ENCODE data around the gene MLXIPL.
"Not testable (repeated sequence)": the region's sequence is repeated elsewhere in the genome, so short reads cannot be mapped to it uniquely, and the experiment has no call there.

Gene MLXIPL, protein sequence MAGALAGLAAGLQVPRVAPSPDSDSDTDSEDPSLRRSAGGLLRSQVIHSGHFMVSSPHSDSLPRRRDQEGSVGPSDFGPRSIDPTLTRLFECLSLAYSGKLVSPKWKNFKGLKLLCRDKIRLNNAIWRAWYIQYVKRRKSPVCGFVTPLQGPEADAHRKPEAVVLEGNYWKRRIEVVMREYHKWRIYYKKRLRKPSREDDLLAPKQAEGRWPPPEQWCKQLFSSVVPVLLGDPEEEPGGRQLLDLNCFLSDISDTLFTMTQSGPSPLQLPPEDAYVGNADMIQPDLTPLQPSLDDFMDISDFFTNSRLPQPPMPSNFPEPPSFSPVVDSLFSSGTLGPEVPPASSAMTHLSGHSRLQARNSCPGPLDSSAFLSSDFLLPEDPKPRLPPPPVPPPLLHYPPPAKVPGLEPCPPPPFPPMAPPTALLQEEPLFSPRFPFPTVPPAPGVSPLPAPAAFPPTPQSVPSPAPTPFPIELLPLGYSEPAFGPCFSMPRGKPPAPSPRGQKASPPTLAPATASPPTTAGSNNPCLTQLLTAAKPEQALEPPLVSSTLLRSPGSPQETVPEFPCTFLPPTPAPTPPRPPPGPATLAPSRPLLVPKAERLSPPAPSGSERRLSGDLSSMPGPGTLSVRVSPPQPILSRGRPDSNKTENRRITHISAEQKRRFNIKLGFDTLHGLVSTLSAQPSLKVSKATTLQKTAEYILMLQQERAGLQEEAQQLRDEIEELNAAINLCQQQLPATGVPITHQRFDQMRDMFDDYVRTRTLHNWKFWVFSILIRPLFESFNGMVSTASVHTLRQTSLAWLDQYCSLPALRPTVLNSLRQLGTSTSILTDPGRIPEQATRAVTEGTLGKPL

DNA sequence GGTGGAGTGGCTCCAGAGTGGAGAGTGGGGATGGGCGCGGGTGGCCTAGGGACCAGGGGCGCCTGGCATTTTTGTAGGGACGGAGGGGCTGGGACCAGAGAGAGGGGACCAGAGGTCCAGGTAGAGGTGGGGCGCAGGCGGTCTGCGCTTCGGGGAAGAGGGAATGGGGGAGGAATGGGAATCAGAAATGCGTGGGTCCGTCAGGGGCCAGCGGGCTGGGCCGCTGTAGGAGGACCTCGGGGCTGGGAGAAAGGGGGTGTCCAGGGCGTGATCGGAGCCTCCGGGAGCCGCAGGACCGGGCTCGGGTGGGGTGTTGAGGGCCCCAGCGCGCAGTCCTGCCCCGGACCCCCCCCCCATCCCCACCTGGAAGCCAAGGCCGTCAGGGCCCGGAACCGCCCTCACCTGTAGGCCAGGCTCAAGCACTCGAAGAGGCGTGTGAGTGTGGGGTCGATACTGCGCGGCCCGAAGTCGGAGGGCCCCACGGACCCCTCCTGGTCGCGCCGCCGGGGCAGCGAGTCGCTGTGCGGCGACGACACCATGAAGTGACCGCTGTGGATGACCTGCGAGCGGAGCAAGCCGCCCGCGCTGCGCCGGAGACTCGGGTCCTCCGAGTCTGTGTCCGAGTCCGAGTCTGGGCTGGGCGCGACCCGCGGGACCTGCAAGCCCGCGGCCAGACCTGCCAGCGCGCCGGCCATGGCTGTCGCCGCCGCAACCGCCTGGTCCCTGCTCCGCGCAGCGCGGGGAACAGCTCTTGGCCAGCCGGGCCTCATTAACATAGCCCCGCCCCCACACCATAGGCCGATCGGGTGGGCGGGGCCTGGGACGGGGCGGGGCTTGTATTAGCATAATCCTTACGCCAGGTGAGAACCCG is at the start of gene MLXIPL:
MLXIPL (minus strand) TSS at position 725 of the 871 bp plus-strand sequence; CDS start at position 695, 30 bp downstream.
- peak; percentile 76 for DNase-seq

DNA sequence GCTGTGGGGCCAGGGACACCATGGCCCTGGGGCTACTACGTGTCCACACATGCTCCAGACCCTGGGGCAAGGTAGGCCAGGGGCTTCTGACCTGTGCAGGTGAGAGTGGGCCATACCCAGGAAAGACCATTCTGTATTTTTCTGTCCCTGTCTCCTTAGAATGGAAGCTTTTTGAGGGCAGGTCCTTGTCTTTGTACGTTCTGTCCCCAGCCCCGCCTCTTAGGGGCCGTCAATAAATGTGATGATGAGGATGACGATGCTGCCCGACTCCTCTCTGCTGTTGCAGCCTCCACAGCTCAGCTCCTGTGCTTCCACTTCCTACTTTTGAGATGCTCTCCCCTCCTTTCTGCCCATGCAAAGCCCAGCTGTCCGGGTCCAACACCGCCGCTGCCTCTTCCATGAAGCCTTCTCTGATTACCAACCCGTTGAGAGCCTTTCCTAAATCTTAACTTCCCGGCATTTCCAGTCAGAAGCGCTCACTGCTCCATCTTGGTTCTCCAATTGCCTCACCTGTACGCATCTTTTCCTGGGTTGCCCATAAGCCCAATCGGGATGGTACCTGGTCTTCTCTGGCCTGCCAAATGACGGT is 47.6 kb upstream of the MLXIPL start:
- no peak for DNase-seq

DNA sequence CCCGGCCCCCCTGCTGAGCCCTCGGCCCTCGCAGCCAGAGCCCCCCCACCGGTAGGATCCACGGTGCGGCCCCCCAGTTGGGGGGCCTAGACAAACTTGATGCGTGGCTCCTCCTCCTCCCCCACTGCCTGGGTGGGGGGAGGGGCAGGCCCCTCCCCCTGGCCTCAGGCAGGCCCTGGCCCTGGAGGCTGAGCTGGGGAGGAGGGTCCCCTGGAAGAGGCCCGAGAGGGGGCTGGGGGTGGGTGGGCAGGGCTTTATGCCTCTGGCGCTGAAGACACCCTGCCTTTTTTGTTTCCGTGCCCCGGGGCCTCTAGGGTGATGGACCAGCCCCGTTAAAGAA is 47.0 kb upstream of the MLXIPL start:
- no peak for DNase-seq

DNA sequence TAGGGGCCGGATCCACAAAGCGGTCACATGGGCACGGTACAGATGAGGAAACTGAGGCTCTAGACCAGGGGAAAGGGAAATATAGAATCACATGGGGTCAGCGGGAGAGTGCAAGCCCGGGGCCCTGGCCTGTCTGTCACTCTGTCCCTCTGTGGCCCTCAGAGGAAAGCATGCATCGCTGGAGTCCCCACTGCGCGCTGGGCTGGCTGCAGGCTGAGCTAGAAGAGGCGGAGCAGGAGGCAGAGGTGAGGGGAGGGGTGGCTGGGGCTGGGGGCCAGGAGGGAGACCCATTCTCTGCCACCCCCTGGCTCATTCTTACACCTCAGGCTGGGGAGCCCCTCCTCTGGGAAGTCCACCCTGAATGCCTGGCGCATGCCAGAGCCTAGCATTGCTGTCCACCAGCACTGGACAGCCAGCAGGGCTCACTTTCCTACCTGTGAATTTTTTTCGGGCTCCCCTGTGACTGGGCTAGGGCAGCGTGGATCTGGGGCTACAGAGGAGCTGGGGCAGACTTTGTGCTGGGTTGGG is 45.6 kb upstream of the MLXIPL start:
- no peak for DNase-seq

DNA sequence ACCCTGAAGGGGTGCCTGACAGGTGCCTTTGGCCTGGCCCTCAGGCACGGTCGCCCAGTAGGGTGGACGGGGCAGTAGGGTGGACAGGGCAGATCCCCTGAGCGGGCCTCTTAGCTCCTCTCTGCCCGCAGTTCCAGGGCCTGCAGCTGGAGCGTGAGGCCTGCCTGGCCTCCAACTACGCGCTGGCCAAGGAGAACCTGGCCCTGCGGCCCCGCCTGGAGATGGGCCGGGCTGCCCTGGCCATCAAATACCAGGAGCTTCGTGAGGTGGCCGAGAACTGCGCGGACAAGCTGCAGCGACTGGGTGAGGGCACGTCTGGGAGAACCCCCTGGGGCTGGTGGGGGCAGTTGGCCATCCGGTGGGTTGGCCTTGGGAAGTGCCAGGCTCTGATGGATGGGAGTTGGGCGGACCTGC is 45.0 kb upstream of the MLXIPL start:
- no peak for DNase-seq

DNA sequence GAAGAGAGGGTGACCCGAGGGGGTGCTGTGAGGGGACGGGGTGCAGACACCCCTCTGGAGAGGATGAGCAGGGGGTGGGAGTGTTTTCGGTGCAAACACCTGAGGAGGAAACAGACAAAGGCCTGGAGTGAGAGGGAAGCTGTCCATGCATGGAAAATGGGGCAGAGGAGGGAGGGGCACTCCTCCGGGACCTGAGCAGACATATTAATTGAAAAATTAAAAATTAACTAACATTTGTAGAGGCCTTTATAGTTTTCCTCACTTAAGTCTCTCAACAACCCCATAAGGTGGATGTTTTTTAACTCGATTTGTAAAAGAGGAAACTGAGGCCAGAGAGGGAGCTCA is 44.5 kb upstream of the MLXIPL start:
- DNase-seq: no peak

DNA sequence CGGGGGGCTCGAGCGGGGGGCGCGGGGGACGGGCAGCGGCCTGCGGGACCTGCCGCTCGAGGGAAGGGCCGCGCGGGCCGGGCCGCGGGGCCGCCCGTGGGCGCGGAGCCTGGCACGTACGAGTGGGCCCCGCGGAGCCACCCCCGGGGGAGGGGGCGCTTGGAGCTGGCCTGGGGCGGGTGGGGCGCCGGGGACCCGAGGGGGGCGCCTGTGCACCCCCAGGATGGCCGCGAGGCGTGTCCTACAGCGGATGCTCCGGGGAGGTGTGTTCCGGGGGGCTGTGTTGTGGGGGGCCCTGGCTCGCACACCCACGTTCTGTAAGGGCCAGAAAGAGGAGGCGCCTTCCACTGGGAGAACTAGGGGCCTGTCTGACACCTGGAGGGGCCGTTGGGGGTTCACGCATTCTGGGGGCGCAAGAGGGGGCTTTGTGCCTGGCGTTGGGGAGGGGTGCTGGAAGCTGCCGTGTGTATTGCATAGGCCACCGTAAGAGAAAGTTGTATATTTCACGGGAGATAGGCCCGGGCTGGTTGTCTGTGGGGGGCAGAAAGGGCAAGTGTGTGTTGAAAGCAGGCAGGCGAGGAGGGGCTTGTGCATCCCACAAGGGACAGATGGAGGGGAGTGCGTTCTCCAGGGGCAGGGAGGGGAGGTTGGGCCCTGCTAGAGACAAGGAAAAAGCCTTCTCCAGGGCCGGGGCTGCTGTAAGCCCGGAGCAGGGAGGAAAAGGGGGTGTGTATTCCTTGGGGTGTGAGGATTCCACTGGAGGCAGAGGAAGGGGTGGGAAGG is 44.0 kb upstream of the MLXIPL start:
- DNase-seq: no peak

DNA sequence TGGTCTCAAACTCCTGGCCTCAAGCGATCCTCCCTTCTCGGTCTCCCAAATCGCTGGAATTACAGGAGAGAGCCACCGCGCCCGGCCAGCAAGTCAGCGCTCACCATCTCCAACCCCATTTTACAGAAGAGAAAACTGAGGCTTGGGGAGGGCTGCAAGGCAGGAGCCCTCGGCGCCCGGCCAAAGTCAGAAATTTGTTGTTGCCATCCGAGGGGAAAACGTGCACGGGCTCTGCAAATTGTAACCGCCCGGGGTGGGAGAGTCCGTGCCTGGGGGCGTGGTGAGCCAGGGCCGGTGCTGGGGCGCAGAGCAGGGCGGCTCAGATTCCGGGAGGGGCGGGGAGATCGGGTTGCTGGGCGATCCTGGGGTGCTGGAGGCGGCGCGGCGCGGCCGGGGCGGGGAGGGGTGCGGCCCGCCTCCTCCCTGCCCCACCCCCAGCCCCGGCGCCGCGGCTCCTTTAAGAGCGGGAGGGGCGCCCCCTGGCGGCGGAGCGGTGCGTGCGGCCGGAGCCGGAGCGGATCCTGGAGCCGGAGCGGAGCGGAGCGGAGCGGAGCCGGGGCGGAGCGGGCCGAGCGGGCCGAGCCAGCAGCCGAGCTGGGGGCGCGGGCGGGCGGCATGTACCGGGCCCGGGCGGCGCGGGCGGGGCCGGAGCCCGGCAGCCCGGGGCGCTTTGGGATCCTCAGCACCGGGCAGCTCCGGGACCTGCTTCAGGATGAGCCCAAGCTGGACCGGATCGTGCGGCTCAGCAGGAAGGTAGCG is 43.2 kb upstream of the MLXIPL start, which contains the start of gene VPS37D:
VPS37D (plus strand) TSS at position 488 of the 759 bp plus-strand sequence; CDS start at position 616, 128 bp downstream.
- DNase-seq: peak; percentile 99

DNA sequence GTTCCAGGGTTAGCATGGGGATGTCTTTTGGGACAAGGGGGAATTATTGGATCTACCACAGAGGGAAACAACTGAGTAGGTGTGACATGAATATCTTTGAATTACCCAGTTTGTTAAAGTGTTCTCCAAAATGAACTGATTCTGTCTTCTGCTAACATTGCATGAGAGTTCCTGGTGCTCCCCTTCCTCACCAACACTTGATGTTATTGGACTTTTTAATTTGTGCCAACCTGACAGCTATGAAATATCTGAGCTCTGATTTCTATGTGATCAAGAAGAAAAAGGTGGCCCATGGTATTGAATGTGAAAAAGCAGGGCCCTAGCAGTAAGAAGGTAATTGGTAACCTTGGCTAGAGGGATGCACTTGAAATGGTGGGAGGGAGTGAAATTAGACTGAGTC is 38.7 kb upstream of the MLXIPL start:
- no peak for DNase-seq

DNA sequence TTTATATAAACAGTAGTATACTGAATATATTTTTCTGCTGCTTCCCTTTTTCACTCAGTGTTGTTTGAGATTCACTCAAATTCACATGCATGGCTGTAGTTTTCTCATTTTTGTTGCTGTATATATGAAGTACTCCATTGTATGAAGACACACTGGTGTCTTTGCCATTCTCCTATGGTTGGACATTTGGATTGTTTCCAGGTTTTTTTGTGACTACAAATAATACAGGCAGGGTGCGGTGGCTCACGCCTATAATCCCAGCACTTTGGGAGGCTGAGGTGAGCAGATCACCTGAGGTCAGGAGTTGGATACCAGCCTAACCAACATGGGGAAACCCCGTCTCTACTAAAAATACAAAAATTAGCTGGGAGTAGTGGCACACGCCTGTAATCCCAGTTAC is 36.3 kb upstream of the MLXIPL start:
- DNase-seq: not testable (repeated sequence)

DNA sequence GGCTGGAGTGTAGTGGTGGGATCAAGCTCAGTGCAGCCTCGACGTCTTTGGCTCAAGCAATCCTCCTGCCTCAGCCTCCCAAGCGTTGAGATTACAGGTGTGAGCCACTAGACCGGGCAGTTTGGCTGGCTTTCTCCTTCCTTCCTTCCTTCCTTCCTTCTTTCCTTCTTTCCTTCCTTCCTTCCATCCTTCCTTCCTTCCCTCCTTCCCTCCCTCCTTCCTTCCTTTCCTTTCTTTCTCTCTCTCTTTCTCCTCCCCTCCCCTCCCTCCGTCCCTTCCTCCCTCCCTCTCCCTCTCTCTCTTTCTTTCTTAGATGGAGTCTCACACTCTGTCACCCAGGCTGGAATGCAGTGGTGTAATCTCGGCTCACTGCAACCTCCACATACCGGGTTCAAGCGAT is 35.7 kb upstream of the MLXIPL start:
- no peak for DNase-seq

DNA sequence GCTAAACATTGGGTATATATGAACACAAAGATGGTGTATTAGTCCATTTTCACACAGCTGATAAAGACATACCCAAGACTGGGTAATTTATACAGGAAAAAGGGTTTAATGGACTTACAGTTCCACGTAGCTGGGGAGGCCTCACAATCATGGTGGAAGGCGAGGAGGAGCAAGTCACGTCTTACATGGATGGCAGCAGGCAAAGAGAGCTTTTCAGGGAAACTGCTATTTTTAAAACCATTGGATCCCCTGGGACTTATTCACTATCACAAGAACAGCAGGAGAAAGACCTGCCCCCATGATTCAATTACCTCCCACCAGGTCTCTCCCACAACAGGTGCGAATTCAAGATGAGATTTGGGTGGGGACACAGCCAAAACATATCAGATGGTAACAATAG is 31.0 kb upstream of the MLXIPL start:
- not testable (repeated sequence) for DNase-seq

DNA sequence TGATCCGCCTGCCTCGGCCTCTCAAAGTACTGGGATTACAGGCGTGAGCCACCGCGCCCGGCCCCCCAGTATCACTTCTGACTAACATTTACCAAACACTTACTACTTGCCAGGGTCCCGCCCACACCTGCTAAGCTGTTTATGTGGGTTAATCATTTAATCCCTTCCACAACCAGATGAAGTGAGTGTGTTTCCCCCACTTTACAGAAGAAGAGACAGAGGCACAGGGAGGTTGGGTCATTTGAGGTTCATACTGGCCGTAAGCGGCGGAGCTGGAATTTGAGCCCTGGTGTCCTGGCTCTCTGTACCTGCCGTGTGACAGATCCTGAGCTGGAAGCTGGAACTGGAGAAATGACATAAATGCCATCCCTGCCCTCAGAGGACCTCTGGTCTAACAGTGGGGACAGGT is 28.2 kb upstream of the MLXIPL start:
- DNase-seq: no peak

DNA sequence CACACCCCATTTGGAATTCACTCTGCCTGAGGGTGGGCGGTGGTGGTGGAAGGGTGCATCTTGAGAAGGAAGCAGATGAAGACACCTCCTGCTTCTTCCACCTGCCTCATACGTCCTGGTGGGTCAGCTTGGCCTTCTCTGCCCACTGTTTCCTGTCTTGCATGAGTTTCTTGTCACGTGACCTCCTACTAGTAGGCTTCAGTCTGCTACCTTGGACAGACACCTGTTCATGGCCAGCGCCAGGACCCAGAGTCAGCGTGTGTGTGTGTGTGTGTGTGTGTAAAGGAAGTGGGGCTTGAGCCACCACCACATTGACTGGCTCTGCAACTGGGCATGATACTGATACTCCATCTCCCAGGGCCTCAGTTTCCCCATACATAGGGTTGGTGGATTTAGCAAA is 26.2 kb upstream of the MLXIPL start:
- DNase-seq: no peak

DNA sequence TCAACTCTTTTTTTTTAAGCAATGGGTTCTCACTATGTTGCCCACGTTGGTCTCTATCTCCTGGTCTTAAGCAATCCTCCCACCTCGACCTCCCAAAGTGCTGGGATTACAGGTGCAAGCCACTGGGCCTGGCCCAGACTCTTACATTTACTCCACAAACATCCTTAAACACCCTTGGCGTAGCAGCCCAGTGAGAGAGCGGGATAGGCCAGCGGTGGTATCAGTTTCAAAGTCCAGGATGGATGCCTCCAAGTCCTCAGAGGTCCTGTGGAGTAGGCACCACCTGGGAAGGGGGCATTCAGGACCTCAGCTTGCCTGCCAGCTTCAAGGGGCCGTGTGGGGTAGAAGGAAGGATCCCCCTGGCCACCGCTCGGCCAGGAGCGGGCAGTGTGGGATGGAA is 25.3 kb upstream of the MLXIPL start:
- DNase-seq: no peak

DNA sequence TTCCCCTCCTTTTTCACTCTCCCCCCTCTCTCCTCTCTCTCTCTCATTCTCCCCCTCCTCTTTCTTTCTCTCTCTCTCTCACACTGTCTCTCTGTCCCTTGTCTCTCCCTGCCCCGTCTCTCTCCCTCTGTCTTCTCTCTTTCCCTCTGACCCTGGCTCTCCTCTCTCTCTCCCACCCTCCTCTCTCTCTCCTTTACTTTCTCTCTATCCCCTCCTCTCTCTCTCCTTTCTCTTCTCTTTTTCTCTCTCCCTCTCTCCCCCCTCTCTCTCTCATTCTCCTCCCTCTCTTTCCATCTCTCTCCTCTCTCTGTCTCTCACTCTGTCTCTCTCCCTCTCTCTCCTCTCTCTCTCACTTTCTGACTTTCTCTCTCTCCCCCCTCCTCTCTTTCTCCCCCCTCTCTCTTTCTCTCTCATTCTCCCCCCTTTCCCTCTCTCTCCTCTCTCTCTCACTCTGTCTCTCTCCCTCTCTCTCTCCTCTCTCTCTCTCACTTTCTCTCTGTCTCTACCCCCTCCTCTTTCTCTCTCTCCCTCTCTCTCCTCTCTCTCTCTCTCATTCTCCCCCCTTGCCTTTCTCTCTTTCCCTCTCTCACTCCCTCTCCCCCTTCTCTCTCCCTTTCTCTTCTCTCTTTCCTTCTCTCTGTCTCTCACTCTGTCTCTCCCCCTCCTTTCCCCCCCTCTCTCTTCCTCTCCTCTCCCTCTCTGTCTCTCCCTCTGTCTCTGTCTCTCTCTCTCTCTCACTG is 24.4 kb upstream of the MLXIPL start:
- no peak for DNase-seq

DNA sequence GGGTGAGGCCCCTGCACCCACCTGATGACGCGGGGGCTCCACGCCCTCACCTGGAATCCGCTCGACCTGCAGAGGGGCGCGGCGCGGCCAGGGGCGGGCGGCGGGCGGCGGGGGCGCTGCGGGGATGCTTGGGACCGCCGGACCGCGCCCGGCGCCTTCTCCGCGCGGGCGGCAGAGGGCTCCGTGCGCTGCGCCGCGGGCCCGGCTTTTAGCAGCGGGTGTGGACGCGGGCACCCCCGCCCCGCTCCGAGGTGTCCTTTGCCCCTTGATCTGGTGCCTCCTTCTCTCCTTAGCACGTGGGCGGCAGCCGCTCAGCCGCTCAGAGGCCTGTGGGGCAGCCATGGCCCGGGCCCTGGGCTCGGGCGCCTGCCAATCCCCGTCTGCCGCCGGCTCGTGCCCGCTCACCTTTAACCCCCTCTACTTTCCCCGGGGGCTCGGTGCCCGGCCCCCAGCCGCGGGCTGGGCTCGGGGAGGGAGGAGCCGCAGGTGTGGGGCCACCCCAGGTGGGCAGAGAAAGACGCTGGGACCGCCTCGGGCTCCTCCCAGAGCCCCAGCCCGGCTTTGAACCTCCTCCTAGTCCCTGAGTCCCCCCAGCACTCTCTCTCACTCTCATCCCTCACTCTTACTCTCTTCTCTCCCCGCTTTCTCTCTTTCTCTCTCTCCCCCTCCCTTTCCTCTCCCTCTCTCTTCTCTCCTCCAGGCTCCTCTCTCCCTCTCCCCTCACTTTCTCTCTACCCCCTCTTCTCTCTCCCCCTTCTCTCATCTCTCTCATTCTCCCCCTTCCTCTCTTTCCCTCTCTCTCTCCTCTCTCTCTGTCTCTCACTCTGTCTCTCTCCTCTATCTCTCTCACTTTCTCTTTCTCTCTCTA is 23.6 kb upstream of the MLXIPL start:
- peak; percentile 68 for DNase-seq

DNA sequence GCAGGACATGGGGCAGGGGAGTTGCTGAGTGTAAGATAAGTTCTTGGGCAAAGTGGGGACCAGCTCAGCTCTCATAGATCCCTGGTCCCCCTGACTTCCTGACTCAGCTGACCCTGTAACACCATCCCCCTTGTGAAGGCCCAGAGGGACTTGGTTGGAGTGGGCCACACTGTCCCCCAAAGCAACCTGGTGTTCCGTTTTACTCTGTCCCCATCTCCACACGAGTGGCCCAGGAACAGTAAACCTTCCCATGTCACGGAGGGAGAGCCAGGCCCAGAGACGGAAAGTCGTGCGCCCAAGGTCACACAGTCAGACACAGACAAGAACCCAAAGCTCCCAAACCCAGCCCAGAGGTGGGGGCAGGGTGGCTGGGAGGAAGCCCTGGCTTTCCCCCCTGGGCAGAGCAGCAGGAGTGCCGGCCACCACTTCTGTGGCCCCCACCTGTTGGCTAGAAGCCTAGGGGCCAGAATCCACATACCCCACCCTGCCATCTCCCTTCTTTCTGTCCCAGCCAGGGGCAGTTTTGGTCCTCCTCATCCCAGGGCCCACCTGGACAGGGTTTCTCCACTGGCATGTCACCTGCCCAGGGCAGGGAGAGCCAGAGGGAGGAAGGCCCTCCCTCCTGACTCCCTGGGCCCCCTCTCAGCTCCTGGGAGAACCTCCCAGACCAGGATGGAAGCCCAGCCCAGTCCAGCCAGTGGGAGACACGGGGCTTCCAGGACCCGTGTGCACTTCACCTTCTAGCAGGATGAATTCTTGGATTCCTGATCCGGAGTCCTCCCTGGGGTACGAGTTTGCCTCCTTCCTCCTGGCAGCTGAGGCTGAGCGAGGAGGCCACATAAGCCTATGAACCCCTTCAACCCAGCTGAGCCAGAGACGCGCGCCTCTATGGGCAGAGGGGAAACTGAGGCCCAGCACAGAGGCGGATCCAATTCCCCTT is 22.7 kb upstream of the MLXIPL start:
- no peak for DNase-seq
